Epithelial cell of proximal tubule (primary cell): ENCODE data around the gene PTPN5. TPM values are rescaled to one million over a fixed set of nuclear protein-coding genes. Genes with fewer than 3 reads are reported as not detected.

ENCODE experiments used
- DNase-seq: peaks from one replicate; pipeline ENCODE4 v3.0.0-alpha.2; 2011; ENCODE audit warnings: low read depth
- H3K4me3 ChIP-seq: 2 replicates; pipeline ENCODE4 v1.5.1; 2011; ENCODE audit warnings: low read depth, mild to moderate bottlenecking, low read length
- total RNA-seq: library from RNA; depleted of rRNA; stranded (reverse); fragments of >200 nt; gene quantifications from 2 replicates; pipeline ENCODE4 v1.2.3, GENCODE V29; 2015
- TF ChIP-seq, protein P1 (sequence below): conservative IDR thresholded peaks from 2 replicates; pipeline ENCODE4 v1.5.1; 2012; ENCODE audit warnings: low read depth, mild to moderate bottlenecking, low read length

PTPN5 gene
- total RNA-seq, 1 donor from 2014 or later, result not detected

DNA sequence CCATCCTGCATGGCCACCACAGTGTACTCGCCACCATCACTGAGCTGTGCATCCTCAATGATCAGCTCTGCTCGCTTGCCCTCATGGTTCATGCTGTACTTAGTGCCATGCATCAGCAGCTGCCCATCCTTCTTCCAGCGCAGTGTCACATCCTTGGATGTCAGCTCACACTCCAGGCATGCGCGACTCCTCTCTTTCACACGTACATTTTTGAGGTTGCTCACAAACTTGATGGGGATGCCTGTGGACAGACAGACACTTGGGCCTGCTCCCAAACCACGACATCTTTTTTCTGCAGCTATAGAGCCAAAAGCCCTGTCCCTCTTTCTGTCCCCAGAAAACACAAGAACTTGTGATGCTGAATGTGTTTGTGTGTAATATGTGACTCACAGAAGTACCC, 76.1 kb downstream of the PTPN5 start:
- TF ChIP-seq, protein P1, sequence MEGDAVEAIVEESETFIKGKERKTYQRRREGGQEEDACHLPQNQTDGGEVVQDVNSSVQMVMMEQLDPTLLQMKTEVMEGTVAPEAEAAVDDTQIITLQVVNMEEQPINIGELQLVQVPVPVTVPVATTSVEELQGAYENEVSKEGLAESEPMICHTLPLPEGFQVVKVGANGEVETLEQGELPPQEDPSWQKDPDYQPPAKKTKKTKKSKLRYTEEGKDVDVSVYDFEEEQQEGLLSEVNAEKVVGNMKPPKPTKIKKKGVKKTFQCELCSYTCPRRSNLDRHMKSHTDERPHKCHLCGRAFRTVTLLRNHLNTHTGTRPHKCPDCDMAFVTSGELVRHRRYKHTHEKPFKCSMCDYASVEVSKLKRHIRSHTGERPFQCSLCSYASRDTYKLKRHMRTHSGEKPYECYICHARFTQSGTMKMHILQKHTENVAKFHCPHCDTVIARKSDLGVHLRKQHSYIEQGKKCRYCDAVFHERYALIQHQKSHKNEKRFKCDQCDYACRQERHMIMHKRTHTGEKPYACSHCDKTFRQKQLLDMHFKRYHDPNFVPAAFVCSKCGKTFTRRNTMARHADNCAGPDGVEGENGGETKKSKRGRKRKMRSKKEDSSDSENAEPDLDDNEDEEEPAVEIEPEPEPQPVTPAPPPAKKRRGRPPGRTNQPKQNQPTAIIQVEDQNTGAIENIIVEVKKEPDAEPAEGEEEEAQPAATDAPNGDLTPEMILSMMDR, result no peak
- DNase-seq, result no peak
- no peak overlapping the region for H3K4me3 ChIP-seq

- TF ChIP-seq, protein P1, result no peak
- DNase-seq, result no peak
- no peak overlapping the region for H3K4me3 ChIP-seq
These were observed 77.2 kb downstream of the PTPN5 start for GRCh38 chr11:18714443-18714780.

GRCh38 chr11:18713646-18714442, 77.8 kb downstream of the PTPN5 start:
- TF ChIP-seq, protein P1, result no peak
- DNase-seq, result no peak
- no peak overlapping the region for H3K4me3 ChIP-seq

DNA sequence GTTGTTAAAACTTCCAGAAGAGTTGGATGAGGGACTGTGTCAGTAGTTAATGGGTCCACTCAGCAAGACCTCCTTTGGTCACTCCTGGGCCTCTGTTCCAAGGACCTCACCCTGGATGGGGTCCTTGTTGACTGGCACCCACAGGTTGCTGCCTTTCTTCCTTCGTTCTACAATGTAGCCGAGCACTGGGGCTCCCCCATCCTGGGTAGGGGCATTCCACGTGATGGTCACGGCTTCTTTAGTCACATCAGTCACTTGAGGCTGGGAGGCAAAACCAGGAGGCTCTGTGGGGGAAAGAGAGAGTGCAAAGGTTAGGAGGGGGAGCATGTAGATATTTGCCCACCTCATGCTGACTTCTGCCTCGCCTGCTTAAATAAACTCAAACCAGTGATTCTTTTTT, 81.1 kb downstream of the PTPN5 start:
- no peak for DNase-seq
- H3K4me3 ChIP-seq, result no peak overlapping the region
- TF ChIP-seq, protein P1, result no peak

DNA sequence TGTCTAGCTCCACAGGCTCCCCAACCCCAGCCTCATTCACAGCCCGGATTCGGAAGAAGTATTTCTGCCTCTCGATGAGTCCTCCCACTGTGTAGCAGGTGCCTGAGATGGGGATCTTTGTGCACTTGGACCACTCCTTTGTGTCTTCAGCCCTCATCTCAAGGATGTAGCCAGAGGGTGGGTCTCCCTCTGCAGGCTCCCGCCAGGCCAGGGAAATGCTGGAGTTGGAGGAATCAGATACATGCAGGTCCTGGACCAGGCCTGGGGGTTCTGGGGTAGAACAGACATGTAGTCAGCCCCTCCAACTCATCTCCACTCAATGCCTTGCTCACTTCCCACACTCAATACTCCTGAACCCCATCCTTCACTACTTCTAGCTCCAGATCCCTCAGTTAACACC, 82.2 kb downstream of the PTPN5 start:
- H3K4me3 ChIP-seq, result no peak overlapping the region
- DNase-seq, result no peak
- TF ChIP-seq, protein P1, result no peak

DNA sequence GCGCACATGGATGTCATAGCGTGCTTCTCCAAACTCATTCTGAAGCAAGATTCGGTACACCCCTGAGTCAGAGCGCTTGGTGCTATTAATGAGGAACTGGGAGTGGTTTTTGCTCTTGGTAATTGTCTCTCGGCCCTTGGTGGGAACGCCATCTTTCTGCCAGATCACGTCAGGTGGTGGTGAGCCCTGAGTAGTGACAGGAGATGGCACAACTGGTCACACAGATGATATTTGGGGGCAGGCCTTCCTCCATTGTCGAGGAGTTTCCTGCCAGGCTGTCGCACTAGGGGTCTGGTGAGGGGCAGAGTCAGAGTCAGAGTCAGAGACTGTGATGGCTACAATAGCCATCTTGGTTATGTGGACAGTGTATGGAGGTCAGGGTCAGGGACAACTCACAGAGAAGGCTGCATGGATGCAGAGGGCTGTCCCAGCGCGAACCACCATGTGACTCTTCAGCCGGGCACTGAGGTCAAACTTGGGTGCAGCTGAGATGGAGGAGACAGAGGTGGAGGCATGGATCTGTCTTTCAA, 83.7 kb downstream of the PTPN5 start:
- H3K4me3 ChIP-seq, result no peak overlapping the region
- DNase-seq, result no peak
- TF ChIP-seq, protein P1, result no peak
